HEK293 (cell line): Measurements from ENCODE around the gene STRC.

Experiments used
- CTCF ChIP-seq: fragments of 450-650 bp; formaldehyde crosslinking; IDR thresholded peaks from 2 replicates; pipeline ENCODE4 v1.5.1; 2016; ENCODE audit warnings: missing biosample characterization, missing genetic modification characterization
- HOXA7 ChIP-seq: sonication (generic); formaldehyde crosslinking; IDR thresholded peaks from 2 replicates; pipeline ENCODE4 v1.8.1; 2022; ENCODE audit warnings: missing genetic modification reagents, borderline replicate concordance
- REST ChIP-seq: fragments of 450-650 bp; formaldehyde crosslinking; IDR thresholded peaks from 2 replicates; pipeline ENCODE4 v1.5.1; 2016; ENCODE audit warnings: missing biosample characterization, missing genetic modification characterization
- ZNF174 ChIP-seq: fragments of 450-650 bp; formaldehyde crosslinking; IDR thresholded peaks from 2 replicates; pipeline ENCODE4 v1.5.0; 2017; ENCODE audit warnings: missing biosample characterization, mild to moderate bottlenecking, missing genetic modification characterization
- ZNF175 ChIP-seq: fragments of 450-650 bp; formaldehyde crosslinking; IDR thresholded peaks from 2 replicates; pipeline ENCODE4 v1.5.1; 2016; ENCODE audit warnings: missing biosample characterization, missing genetic modification characterization
- ZNF513 ChIP-seq: fragments of 450-650 bp; IDR thresholded peaks from 2 replicates; pipeline ENCODE4 v1.5.1; 2018; ENCODE audit warnings: missing biosample characterization, missing genetic modification characterization
- ZNF549 ChIP-seq: fragments of 450-650 bp; IDR thresholded peaks from 2 replicates; pipeline ENCODE4 v1.5.1; 2018; ENCODE audit warnings: missing biosample characterization, missing genetic modification characterization, mild to moderate bottlenecking, inconsistent platforms, moderate library complexity
- ZNF747 ChIP-seq: fragments of 450-650 bp; formaldehyde crosslinking; IDR thresholded peaks from 2 replicates; pipeline ENCODE4 v1.5.1; 2016; ENCODE audit warnings: missing biosample characterization, missing genetic modification characterization

- TF ChIP-seq ZNF549 (no peak), CTCF (no peak), ZNF513 (tag by site-specific recombination) (no peak), HOXA7 (CRISPR knock-in tag) (no peak), ZNF175 (tag by site-specific recombination) (no peak), ZNF747 (tag by site-specific recombination) (no peak), ZNF174 (tag by site-specific recombination) (no peak), REST (tag by site-specific recombination) (no peak)
Measured at GRCh38 chr15:43550527-43551363, 67.9 kb downstream of the STRC start.
